Endodermal cell (in vitro differentiated cells): Measurements from ENCODE around the gene CCDC43. TPM values are rescaled to one million over a fixed set of nuclear protein-coding genes. Genes with fewer than 3 reads are reported as not detected.

Source experiments
- DNase-seq: peaks from one replicate; pipeline ENCODE4 v3.0.0-alpha.2; 2017
- H3K27ac ChIP-seq: 2 replicates; pipeline ENCODE4 v1.5.1; 2013; ENCODE audit warnings: mild to moderate bottlenecking, low read depth, low read length, moderate library complexity
- H3K27me3 ChIP-seq: 2 replicates; pipeline ENCODE4 v1.6.1; 2013; ENCODE audit warnings: mild to moderate bottlenecking, low read length, moderate library complexity; ENCODE audit not compliant: insufficient read depth, control insufficient read depth, poor library complexity, severe bottlenecking
- H3K36me3 ChIP-seq: 2 replicates; pipeline ENCODE4 v1.7.0; 2013; ENCODE audit warnings: mild to moderate bottlenecking, low read length, moderate library complexity; ENCODE audit not compliant: control insufficient read depth, insufficient read depth
- H3K4me1 ChIP-seq: one replicate; pipeline ENCODE4 v1.7.0; 2013; ENCODE audit warnings: low read length; ENCODE audit not compliant: control insufficient read depth, insufficient read depth
- H3K4me3 ChIP-seq: 2 replicates; pipeline ENCODE4 v1.5.1; 2013; ENCODE audit warnings: mild to moderate bottlenecking, low read length, moderate library complexity
- H3K9ac ChIP-seq: 2 replicates; pipeline ENCODE4 v1.6.1; 2013; ENCODE audit warnings: mild to moderate bottlenecking, low read length, moderate library complexity; ENCODE audit not compliant: poor library complexity, severe bottlenecking; ENCODE audit errors: extremely low read depth
- H3K9me3 ChIP-seq: 2 replicates; pipeline ENCODE4 v1.6.1; 2013; ENCODE audit warnings: mild to moderate bottlenecking, low read length, moderate library complexity; ENCODE audit not compliant: control insufficient read depth
- H3K27ac Mint-ChIP-seq: 2 replicates; pipeline ENCODE4 v1.8.0; 2020; ENCODE audit warnings: mixed read lengths
- H3K27me3 Mint-ChIP-seq: 2 replicates; pipeline ENCODE4 v1.8.0; 2021; ENCODE audit warnings: mild to moderate bottlenecking, mixed read lengths; ENCODE audit not compliant: insufficient read depth
- H3K36me3 Mint-ChIP-seq: 2 replicates; pipeline ENCODE4 v1.8.0; 2020; ENCODE audit warnings: low read depth, mixed read lengths
- H3K4me1 Mint-ChIP-seq: 2 replicates; pipeline ENCODE4 v1.8.0; 2020; ENCODE audit warnings: mixed read lengths
- H3K4me3 Mint-ChIP-seq: 2 replicates; pipeline ENCODE4 v1.8.0; 2020; ENCODE audit warnings: mild to moderate bottlenecking, moderate library complexity, mixed read lengths
- H3K9me3 Mint-ChIP-seq: 2 replicates; pipeline ENCODE4 v1.8.0; 2020; ENCODE audit warnings: mild to moderate bottlenecking, mixed read lengths
- CTCF ChIP-seq: fragments of 200-600 bp; sonication (generic); conservative IDR thresholded peaks from 2 replicates; pipeline ENCODE4 v1.5.0; 2021; ENCODE audit warnings: antibody characterized with exemption, mild to moderate bottlenecking
- WGBS, 2 experiments: methylation state at CpG; one replicate each; pipeline versions ENCODE4 v1.1.5 to v1.1.7; 2013; ENCODE audit warnings: missing lambda C conversion rate in 2 of 2, mixed read lengths in 1 of 2; ENCODE audit not compliant: insufficient coverage in 1 of 2, insufficient read length in 1 of 2; 5-methylcytosine and 5-hydroxymethylcytosine counted together
- total RNA-seq, 2 donors: library from RNA; stranded (reverse); fragmentation: NEBNext Ultra II Directional in 1 of 2; extraction: Animal tissue kit (Norgen Biotek cat#: 25700) in 1 of 2; gene quantifications; 2 replicates in 1 of 2; 3 replicates in 1 of 2; pipeline ENCODE4 v1.2.1, GENCODE V29; 2021

CCDC43 gene
- total RNA-seq, 2 donors from 2014 or later = 35.7 to 38.1 TPM

- no peak overlapping the region for H3K27ac Mint-ChIP-seq
- Histone ChIP-seq H3K27me3 (peaks cover 21% of the 10 kb centered on the region), H3K36me3 (no peaks in the 10 kb centered on the region), H3K4me1 (no peaks in the 10 kb centered on the region), H3K9ac (no peak overlapping the region), H3K27ac (no peak overlapping the region), H3K9me3 (no peaks in the 10 kb centered on the region), H3K4me3 (no peak overlapping the region)
- DNase-seq = no peak
- peaks cover 30% of the 10 kb centered on the region for H3K27me3 Mint-ChIP-seq
- no peaks in the 10 kb centered on the region for H3K4me1 Mint-ChIP-seq
- H3K36me3 Mint-ChIP-seq = no peaks in the 10 kb centered on the region
- TF ChIP-seq CTCF = no peak
- no peak overlapping the region for H3K4me3 Mint-ChIP-seq
- no peaks in the 10 kb centered on the region for H3K9me3 Mint-ChIP-seq
- 80 to 95% methylated on average over 3 of the region's 4 CpGs for WGBS, 2 experiments
Observed at GRCh38 chr17:44646280-44646679, 43.3 kb downstream of the CCDC43 start.

- H3K27ac Mint-ChIP-seq = no peak overlapping the region
- WGBS, 2 experiments = 87 to 93% methylated on average over 7 to 12 of the region's 12 CpGs
- Histone ChIP-seq H3K36me3 (no peaks in the 10 kb centered on the region), H3K4me1 (no peaks in the 10 kb centered on the region), H3K9ac (no peak overlapping the region), H3K27ac (no peak overlapping the region), H3K9me3 (no peaks in the 10 kb centered on the region), H3K4me3 (no peak overlapping the region), H3K27me3 (peaks cover 17% of the 10 kb centered on the region)
- no peak overlapping the region for H3K4me3 Mint-ChIP-seq
- no peaks in the 10 kb centered on the region for H3K36me3 Mint-ChIP-seq
- H3K4me1 Mint-ChIP-seq = no peaks in the 10 kb centered on the region
- no peak for TF ChIP-seq CTCF
- H3K27me3 Mint-ChIP-seq = peaks cover 22% of the 10 kb centered on the region
- H3K9me3 Mint-ChIP-seq = no peaks in the 10 kb centered on the region
- DNase-seq = no peak
Observed at GRCh38 chr17:44645341-44645740, 44.2 kb downstream of the CCDC43 start.

- H3K4me3 ChIP-seq = no peak overlapping the region
- peaks cover 8% of the 10 kb centered on the region for H3K27me3 ChIP-seq
- H3K9me3 ChIP-seq = no peaks in the 10 kb centered on the region
- H3K27ac ChIP-seq = no peak overlapping the region
- Mint-ChIP-seq H3K36me3 (no peaks in the 10 kb centered on the region), H3K27ac (no peak overlapping the region), H3K27me3 (peaks cover 6% of the 10 kb centered on the region), H3K4me3 (no peak overlapping the region), H3K4me1 (no peaks in the 10 kb centered on the region), H3K9me3 (no peaks in the 10 kb centered on the region)
- no peak for TF ChIP-seq CTCF
- no peak overlapping the region for H3K9ac ChIP-seq
- DNase-seq = no peak
- H3K4me1 ChIP-seq = no peaks in the 10 kb centered on the region
- H3K36me3 ChIP-seq = no peaks in the 10 kb centered on the region
- 81 to 92% methylated on average over 5 to 7 of the region's 7 CpGs for WGBS, 2 experiments
Observed at GRCh38 chr17:44642834-44643233, 46.7 kb downstream of the CCDC43 start.
